HepG2 (cell line): ENCODE data around the gene C1QTNF12. TPM values are rescaled to one million over a fixed set of nuclear protein-coding genes. Genes with fewer than 3 reads are reported as not detected.

ENCODE experiments used
- CEBPZ ChIP-seq: IDR thresholded peaks from 2 replicates; pipeline ENCODE4 v1.6.1; 2012; ENCODE audit warnings: low read length, improper control_type of control experiment
- HOXA9 ChIP-seq: sonication (generic); formaldehyde crosslinking; IDR thresholded peaks from 2 replicates; pipeline ENCODE4 v1.8.1; 2022; ENCODE audit warnings: missing genetic modification reagents, mild to moderate bottlenecking, moderate library complexity, borderline replicate concordance
- KDM4B ChIP-seq: sonication (generic); formaldehyde crosslinking; IDR thresholded peaks from 2 replicates; pipeline ENCODE4 v1.4.0; 2020; ENCODE audit warnings: missing genetic modification reagents
- NFATC3 ChIP-seq: sonication (generic); formaldehyde crosslinking; IDR thresholded peaks from 2 replicates; pipeline ENCODE4 v1.5.1; 2020; ENCODE audit warnings: mild to moderate bottlenecking, missing genetic modification reagents
- NKX3-1 ChIP-seq: sonication (generic); formaldehyde crosslinking; IDR thresholded peaks from 2 replicates; pipeline ENCODE4 v1.5.0; 2020; ENCODE audit warnings: missing genetic modification reagents
- SNAPC2 ChIP-seq: sonication (generic); formaldehyde crosslinking; IDR thresholded peaks from 2 replicates; pipeline ENCODE4 v1.8.1; 2022; ENCODE audit warnings: mild to moderate bottlenecking, missing genetic modification reagents
- SRSF4 ChIP-seq: fragments of 200-400 bp; formaldehyde crosslinking; IDR thresholded peaks from one replicate; pipeline ENCODE4 v1.6.1; 2018; ENCODE audit warnings: mild to moderate bottlenecking, low read depth, low read length, moderate library complexity; ENCODE audit not compliant: poor library complexity, severe bottlenecking
- THRA ChIP-seq: sonication (generic); formaldehyde crosslinking; IDR thresholded peaks from 2 replicates; pipeline ENCODE4 v1.4.0; 2020; ENCODE audit warnings: missing genetic modification reagents, borderline replicate concordance
- ZBTB10 ChIP-seq: sonication (generic); formaldehyde crosslinking; IDR thresholded peaks from 2 replicates; pipeline ENCODE4 v1.4.0; 2020; ENCODE audit warnings: missing genetic modification reagents, borderline replicate concordance
- ZNF513 ChIP-seq: sonication (generic); formaldehyde crosslinking; conservative IDR thresholded peaks from 2 replicates; pipeline ENCODE4 v1.5.0; 2020; ENCODE audit warnings: missing genetic modification reagents
- ZNF547 ChIP-seq: sonication (generic); formaldehyde crosslinking; IDR thresholded peaks from 2 replicates; pipeline ENCODE4 v1.5.1; 2020; ENCODE audit warnings: mild to moderate bottlenecking, missing genetic modification reagents
- ZNF562 ChIP-seq: sonication (generic); formaldehyde crosslinking; IDR thresholded peaks from 2 replicates; pipeline ENCODE4 v1.8.0; 2022; ENCODE audit warnings: missing genetic modification reagents, borderline replicate concordance
- ZNF746 ChIP-seq: sonication (generic); formaldehyde crosslinking; IDR thresholded peaks from 2 replicates; pipeline ENCODE4 v1.8.0; 2022; ENCODE audit warnings: mild to moderate bottlenecking, missing genetic modification reagents
- ZNF747 ChIP-seq: sonication (generic); formaldehyde crosslinking; IDR thresholded peaks from 2 replicates; pipeline ENCODE4 v1.8.1; 2023; ENCODE audit warnings: missing genetic modification reagents, mild to moderate bottlenecking, borderline replicate concordance
- polyA plus RNA-seq, 8 experiments: library from polyadenylated mRNA; depleted of rRNA in 3 of 8; stranded (reverse) in 7 of 8; unstranded in 1 of 8; fragments of >200 nt; fragmentation: Illumina TruSeq in 4 of 8; extraction: Trizol in 4 of 8; gene quantifications; 2 replicates each; pipeline versions ENCODE4 v1.2.1 to v1.2.3, GENCODE V29; 2011 to 2016; ENCODE audit warnings: low read depth in 4 of 8, missing spikeins in 1 of 8, mixed read lengths in 1 of 8; ENCODE audit not compliant: insufficient read depth in 1 of 8
- total RNA-seq, 5 experiments: library from RNA; depleted of rRNA; stranded (reverse); fragments of >200 nt; fragmentation: Illumina TruSeq; extraction: Trizol; gene quantifications; 2 replicates each; pipeline ENCODE4 v1.2.3, GENCODE V29; 2016; ENCODE audit warnings: low read depth in 1 of 5

The C1QTNF12 gene
- total and polyA plus RNA-seq, 2 of the 13 experiments (the other 11 are each of a cell fraction or from before 2014, with no cell fraction given) = 0.18 to 0.64 TPM

- TF ChIP-seq ZNF513 (CRISPR knock-in tag) = no peak
- TF ChIP-seq NFATC3 (CRISPR knock-in tag) = no peak
- TF ChIP-seq THRA (CRISPR knock-in tag) = no peak
- TF ChIP-seq ZNF547 (CRISPR knock-in tag) = no peak; the same call in 1 of the 2 replicates
- no peak for TF ChIP-seq NKX3-1 (CRISPR knock-in tag)
- no peak for TF ChIP-seq ZNF747
- no peak for TF ChIP-seq KDM4B
- TF ChIP-seq ZNF746 (CRISPR knock-in tag) = no peak
- no peak for TF ChIP-seq CEBPZ
- TF ChIP-seq SNAPC2 (CRISPR knock-in tag) = no peak
- no peak for TF ChIP-seq ZNF562 (CRISPR knock-in tag)
- TF ChIP-seq ZBTB10 = no peak
- TF ChIP-seq SRSF4 = no peak
- TF ChIP-seq HOXA9 = no peak
Observed at GRCh38 chr1:1240822-1241587, 5.5 kb downstream of the C1QTNF12 start (continued).
